Mesenteric fat pad (tissue), 1 donor: ENCODE data around the gene PODXL2. TPM values are rescaled to one million over a fixed set of nuclear protein-coding genes. Genes with fewer than 3 reads are reported as not detected.

ENCODE experiments used
- DNase-seq: peaks from one replicate; pipeline ENCODE4 v3.0.0-alpha.2; 2020; ENCODE audit warnings: low spot score
- total RNA-seq: library from RNA; stranded (reverse); fragmentation: NEBNext Ultra II Directional; extraction: Animal tissue kit (Norgen Biotek cat#: 25700); gene quantifications from one replicate; pipeline ENCODE4 v1.2.1, GENCODE V29; 2021
- donor health status: DM: yes; HTN: yes; CAD: no.

The PODXL2 gene
- total RNA-seq, 1 donor from 2014 or later, result 2.5 TPM

DNA sequence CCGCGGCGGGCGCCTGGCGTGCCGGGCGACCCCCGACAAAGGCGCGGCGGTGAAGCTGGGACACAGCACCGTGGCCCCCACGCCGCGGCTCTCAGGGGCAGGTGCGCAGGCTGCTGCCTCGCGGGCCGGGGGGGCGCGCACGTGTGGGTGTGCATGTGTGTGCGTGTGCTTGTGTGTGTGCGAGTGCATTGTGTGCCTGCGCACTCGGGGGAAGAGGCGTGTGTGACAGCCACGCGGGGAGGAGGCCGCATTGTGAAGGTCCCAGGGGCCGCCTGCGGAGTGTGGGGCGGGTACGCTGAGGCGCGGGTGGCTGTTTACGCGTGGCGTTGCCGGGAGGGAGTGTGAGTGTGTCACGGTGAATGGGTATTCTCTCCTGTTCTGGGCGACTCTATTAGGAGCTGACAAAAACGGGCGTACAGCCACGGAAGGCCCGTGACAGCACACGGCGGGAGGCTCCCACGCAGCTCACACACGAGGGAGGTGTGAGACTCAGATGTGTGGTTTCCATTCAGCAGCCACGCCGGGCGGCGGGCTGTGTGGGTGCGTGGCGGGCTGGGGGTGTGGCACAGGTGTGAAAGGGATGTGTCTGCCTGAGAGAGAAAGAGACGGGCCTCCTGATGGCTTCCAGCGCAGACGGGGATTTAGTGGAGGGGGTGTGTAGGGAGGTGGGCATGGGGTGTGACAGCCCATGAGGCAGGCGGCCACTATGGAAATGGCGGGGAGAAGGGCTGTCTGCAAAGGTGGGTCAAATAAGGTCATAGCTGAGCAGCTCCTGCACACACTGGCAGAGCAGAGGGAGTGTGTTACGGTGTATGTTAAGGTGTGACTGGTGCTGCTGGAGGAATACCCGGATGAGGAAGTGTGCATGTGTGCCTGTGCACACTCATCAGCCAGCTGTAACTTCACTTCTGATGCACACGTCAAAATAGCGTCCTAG, 750 bp downstream of the PODXL2 start:
- no peak for DNase-seq

DNA sequence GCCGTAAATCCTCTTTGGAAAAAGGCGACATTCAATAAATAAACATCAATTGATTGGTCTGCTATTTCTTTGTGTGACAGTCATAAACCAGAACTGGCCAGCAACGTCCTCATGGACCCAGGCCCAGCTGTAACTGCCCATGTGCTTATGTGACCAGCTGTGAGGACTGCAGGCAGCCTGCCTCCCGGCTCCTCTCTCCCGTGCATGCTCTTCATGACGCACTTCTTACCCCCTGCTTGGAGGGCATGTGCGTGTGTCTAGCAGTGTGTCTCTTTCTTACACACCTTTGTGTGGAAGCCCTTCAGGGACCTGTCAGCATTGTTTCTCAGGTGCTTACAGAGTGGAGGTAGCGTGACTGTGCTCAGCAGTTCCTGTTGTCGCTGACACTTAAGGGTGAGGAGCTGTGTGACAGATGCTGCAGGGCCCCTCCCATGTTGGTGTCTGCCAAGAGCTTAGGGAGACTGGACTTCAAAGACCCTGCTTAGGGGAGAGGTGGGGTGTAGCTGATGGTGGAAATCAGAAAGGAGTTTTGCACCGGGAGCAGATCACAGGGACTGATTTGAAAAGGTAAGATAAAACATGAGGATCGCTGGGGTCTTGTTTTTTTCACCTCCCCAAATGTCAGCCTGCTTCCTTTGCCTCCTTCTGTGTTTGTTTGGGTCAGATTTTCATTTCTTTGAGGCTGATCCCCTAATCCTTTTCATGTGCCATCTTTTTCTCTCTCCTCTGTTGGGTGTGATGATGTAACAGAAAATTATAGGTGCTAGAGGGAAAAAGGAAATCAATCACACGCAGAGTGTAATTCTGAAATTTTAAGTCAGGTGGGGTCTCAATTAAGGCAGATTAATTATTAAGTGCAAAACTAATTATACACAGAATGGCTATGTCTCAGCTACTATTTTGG, 2.1 kb downstream of the PODXL2 start:
- no peak for DNase-seq

GRCh38 chr3:127632035-127632820, 3.2 kb downstream of the PODXL2 start:
- DNase-seq, result no peak

GRCh38 chr3:127634653-127635052, 5.7 kb downstream of the PODXL2 start:
- DNase-seq, result peak; percentile 37

GRCh38 chr3:127637546-127637945, 8.6 kb downstream of the PODXL2 start:
- DNase-seq, result no peak

DNA sequence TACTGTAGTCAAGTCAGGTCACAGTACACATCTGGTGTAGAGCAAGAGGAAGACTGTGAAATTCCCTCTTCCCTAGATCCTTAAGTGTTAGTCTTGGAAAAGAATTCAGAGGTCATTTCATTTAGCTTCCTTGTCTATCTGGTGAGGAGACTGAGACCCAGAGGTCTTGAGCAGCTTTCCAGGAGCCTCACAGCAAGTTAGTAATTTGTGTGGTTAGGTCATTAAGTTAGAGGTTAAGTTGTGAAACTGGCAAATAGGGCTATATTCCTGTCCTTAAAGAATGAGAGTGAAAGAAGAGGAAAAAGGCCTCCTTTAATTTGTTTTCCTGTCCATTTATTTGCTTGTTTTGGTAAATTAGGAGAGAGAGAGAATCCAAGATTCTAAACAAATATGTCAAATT, 9.0 kb downstream of the PODXL2 start:
- no peak for DNase-seq

DNA sequence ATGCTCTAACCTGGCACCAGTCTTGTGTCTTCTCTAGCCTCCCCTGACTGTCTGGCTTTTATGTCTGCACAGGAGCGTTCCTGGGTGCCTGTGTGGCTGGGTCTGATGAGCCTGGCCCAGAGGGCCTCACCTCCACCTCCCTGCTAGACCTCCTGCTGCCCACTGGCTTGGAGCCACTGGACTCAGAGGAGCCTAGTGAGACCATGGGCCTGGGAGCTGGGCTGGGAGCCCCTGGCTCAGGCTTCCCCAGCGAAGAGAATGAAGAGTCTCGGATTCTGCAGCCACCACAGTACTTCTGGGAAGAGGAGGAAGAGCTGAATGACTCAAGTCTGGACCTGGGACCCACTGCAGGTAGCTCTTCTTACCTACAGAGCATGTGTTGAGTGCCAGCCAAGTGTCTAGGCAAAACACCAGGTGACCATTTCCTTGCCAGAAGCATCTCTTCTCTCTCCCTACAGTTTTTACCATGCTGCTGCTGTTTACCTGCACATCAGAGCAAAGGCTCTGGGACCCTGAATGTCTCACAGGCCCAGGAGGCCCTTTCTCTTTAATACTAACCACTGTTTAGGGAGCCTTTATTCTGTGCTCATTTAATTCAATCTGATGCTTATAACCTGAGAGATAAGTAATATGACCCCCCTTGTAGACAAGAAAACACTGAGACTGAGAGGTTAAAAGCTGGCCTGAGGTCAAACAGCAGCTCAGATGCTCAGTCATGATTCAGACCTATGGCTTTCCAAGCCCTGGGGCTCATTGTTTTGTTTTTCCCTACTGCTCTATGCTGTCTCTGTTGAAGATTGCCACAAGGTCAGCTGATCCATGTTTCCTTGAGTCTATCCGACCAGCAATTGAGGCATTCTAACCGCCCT, 10.4 kb downstream of the PODXL2 start:
- DNase-seq, result peak; percentile 76

GRCh38 chr3:127640042-127640355, 11.0 kb downstream of the PODXL2 start:
- peak; percentile 43 for DNase-seq

GRCh38 chr3:127644641-127645370, 15.8 kb downstream of the PODXL2 start:
- DNase-seq, result peak; percentile 43

DNA sequence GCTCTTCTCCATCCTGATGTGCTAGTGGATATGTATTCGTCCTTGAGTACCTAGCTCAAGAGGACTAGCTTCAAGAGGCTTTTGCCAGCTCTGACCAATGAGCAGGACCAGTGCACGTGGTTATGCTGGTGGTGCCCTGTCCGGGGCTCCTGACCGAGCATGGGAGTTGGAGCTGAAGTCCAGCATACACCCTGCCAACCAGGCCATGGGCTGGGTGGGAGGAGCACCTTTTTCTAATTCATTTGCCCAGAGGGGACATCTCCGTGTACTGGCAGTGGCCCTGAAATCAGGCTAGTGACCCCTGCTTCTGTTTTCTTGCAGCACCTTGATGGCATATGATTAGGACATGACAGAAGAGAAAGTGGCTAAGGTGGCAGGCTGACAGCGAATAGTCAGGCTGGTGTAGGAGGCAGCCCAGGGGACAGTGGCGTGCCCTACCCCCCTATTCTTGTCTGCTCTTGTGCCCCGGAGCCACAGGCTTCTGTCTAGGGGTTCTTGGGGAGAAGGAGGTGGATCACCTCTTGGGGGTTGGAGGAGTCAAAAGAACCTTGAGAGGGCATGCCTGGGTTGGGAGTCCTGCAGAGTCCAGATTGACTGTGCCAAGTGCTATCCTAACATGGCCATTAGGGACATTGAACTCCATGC, 16.5 kb downstream of the PODXL2 start:
- DNase-seq, result peak; percentile 37

DNA sequence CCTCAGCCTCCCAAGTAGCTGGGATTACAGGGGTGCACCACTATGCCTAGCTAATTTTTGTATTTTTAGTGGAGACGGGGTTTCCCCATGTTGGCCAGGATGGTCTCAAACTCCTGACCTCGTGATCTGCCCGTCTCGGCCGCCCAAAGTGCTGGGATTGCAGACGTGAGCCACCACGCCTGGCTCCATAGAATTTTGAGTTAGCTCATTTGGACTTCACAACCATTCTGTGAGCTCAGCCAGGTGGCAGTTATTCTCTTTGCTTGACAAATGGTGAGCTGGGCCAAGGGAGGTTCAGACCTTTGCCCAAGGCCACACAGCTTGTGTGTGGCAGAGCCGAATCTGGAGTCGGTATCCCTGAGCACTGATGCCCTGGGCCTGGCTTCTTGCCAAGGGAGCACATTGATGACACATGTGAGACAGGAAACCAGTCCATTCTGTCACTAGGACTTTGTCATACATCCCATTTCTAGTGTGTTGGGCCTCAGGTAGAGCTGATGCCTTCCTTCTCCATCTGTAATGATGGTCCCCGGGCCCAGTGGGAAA, 17.6 kb downstream of the PODXL2 start:
- peak; percentile 62 for DNase-seq

- DNase-seq, result peak; percentile 64
These were observed 18.3 kb downstream of the PODXL2 start for GRCh38 chr3:127647166-127647844.

DNA sequence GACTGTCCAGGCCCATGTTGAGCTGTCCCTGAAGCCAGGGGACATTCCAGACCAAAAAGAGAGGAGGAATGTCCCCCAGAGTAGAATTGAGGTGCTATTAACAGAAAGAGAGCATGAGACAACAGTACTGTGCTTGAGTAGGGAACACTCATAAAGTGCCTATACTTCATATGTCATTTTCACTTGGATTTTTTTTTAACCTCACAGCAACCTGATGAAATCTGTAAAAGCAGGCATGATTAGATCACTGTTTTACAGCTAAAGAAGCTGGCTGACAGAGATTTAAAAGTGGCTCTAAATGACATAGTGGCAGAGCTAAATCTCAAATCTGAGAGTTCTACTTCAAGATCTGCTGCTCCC, 18.8 kb downstream of the PODXL2 start:
- DNase-seq, result no peak

GRCh38 chr3:127650236-127650635, 21.3 kb downstream of the PODXL2 start:
- peak; percentile 64 for DNase-seq

GRCh38 chr3:127651516-127652172, 22.7 kb downstream of the PODXL2 start:
- peak; percentile 41 for DNase-seq

DNA sequence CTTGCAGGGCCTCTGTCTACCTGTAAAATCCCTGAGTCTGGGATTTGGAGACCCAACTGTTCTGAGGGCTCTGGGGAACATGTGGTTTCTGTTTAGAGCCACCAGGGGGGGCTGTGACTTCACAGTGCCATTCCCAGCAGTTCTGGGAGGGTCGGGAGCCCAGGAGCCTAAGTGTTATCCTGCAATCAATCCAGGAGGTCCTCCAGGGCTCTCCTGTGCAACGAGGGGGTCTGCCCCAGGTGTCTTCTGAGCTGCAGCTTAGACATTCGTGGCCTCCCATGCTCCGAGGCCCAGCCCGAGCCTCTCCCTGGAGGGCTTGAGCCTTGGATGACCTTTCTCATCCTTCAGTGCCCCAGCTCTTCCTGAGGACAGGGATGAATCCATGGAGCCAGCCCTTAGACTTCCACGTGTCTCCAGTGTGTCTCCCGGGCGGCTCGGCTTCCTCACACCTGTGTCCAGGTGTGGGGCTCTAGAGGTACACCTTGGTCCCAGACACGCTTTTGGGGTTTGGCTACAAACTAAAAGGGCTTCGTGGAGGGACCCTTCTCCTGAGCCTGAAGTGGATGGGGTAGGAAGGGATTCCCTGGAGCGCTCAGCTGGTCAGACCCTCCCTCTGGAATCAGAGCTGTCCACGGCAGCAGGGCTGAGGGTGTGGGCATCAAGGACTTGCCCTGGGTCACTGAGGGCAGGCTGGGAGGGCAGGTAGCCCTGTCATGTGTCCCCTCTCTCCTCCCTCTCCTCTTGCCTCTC, 23.4 kb downstream of the PODXL2 start:
- DNase-seq, result peak; percentile 86

DNA sequence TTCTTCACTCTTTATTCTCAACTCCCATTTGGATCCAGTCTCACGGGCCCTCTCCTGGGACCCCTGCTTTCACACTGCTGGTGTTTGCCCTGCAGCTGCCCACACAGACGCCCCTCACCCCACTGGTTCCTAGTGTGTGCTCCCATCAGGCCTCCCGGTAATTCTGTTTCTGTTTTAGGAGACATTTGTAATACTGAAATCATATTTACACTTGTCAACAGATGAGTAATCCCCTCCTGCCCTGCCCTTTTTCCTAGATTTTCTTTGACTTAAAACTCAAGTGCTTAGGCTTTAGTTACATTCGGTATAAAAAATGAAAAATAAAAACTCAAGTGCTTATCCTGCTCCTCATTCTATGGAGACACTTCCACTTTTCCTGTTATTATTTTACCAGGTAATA, 25.4 kb downstream of the PODXL2 start:
- peak; percentile 16 for DNase-seq
